A549 treated with CpdA at 1 μM for 4 hours (cell line): ENCODE results near the gene GIT2. TPM values are rescaled to one million over a fixed set of nuclear protein-coding genes. Genes with fewer than 3 reads are reported as not detected.

Experiments used
- total RNA-seq: library from RNA; stranded (reverse); fragments of 200-300 nt; extraction: Qiagen RNA extraction; gene quantifications from 5 replicates; pipeline ENCODE4 v1.2.3, GENCODE V29; 2022; ENCODE audit warnings: low read depth

Gene GIT2, protein sequence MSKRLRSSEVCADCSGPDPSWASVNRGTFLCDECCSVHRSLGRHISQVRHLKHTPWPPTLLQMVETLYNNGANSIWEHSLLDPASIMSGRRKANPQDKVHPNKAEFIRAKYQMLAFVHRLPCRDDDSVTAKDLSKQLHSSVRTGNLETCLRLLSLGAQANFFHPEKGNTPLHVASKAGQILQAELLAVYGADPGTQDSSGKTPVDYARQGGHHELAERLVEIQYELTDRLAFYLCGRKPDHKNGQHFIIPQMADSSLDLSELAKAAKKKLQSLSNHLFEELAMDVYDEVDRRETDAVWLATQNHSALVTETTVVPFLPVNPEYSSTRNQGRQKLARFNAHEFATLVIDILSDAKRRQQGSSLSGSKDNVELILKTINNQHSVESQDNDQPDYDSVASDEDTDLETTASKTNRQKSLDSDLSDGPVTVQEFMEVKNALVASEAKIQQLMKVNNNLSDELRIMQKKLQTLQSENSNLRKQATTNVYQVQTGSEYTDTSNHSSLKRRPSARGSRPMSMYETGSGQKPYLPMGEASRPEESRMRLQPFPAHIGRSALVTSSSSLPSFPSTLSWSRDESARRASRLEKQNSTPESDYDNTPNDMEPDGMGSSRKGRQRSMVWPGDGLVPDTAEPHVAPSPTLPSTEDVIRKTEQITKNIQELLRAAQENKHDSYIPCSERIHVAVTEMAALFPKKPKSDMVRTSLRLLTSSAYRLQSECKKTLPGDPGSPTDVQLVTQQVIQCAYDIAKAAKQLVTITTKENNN
- 18.1 to 21.4 TPM (median 19.8 TPM) in 5 replicates for total RNA-seq

GRCh38 chr12:109995686-109996482 is at the start of gene GIT2:
Gene GIT2 (minus strand): TSS chr12:109996368. CDS start chr12:109996224, 144 bp downstream.

DNA sequence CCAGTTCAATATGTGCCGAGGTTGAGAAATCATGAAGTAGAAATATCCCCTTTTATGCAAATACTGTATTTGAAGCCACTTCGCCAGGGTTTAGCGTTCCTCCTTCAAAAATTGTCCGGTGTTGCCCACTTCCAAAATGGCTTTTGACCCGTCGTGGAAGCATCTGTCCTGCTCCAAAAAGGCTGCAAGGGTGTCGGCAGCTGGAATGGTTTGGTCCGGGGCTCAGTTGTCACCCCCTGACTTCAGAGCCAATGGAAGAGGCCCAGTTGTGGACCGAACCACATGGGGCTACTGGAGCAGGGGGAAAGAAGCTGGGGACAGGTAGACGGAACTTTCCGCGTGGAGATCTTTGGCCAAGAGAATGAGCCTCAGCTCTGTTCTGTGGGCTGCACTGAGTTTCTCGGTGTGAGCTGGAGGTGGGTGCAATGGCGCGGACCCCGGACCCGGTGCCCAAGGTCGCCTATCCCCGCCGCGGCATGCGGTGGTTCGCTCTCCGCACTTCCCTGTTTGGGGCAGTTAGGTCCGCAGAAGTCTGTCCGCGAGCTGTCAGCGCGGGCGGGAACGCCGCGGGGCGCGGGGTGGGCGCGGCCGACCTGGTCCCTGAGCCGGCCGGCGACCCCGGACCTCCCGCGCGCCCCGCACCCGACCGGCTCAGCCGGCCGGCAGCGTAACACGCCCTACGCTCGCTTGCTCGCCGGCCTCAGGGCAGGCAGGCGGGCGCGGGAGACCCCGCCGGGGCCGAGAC is 2.9 kb upstream of the GIT2 start, which contains the start of gene ANKRD13A:
Gene ANKRD13A, plus strand, starts transcription at position 527 of the 745 bp plus-strand sequence. CDS start 259 bp downstream, outside the sequence.

GRCh38 chr12:109899783-109900751 is 96.1 kb downstream of the GIT2 start, which contains the start of gene TCHP:
Gene TCHP (plus strand): TSS chr12:109900274. CDS start chr12:109903027, 2,753 bp downstream.

GRCh38 chr12:109880043-109880931 is 115.9 kb downstream of the GIT2 start, which contains the start of gene GLTP:
Gene GLTP (minus strand): TSS chr12:109880541. CDS start chr12:109880374, 167 bp downstream.

Other genes starting within 250 kb of the GIT2 start
- gene TRPV4, start 163.0 kb downstream of the GIT2 start, total RNA-seq, result 0.07 to 0.11 TPM (median 0.09 TPM) in 4 of 5 replicates, not detected in the other
- 19.3 to 21.2 TPM (median 19.9 TPM) in 5 replicates for gene GLTP, start 115.8 kb downstream of the GIT2 start, total RNA-seq
- gene TCHP, start 96.1 kb downstream of the GIT2 start, total RNA-seq, result 16.4 to 22.1 TPM (median 18.2 TPM) in 5 replicates
- gene ANKRD13A, start 3.1 kb upstream of the GIT2 start, total RNA-seq, result 14.3 to 26.4 TPM (median 17.5 TPM) in 5 replicates
- gene C12orf76, start 52.2 kb upstream of the GIT2 start, total RNA-seq, result 5.4 to 8.4 TPM (median 7.3 TPM) in 5 replicates
- 14.3 to 27.1 TPM (median 20.1 TPM) in 5 replicates for gene IFT81, start 128.0 kb upstream of the GIT2 start, total RNA-seq